IMR-90 (cell line): ENCODE measurements around the gene ZNF134. TPM values are rescaled to one million over a fixed set of nuclear protein-coding genes. Genes with fewer than 3 reads are reported as not detected.

Source experiments
- ATAC-seq: fragments of 200-7000 bp; cut with Tn5 transposase; 2 replicates; pipeline ENCODE4 v1.9.1; 2020; ENCODE audit warnings: low read depth, mild to moderate bottlenecking, moderate library complexity
- BruUV-seq: library from RNA; stranded (reverse); fragments of 400-500 nt; replicated peaks from 2 replicates; lab custom pipeline; 2021; lab: Mats Ljungman, UMichigan
- CTCF ChIA-PET: fragments of 300-600 bp; formaldehyde crosslinking; extraction: SDS; loops from one replicate; lab custom pipeline; 2021; ENCODE audit warnings: antibody characterized with exemption; lab: Yijun Ruan, JAX
- POLR2A ChIA-PET: fragments of 300-600 bp; sonication (Branson Sonifier 250); formaldehyde crosslinking; loops from one replicate; lab custom pipeline; 2022; ENCODE audit warnings: antibody characterized with exemption; ENCODE audit not compliant: unreplicated experiment; lab: Charles Lee
- DNase-seq: peaks from one replicate; pipeline ENCODE4 v3.0.0; 2013
- H2AFZ ChIP-seq: replicated peaks from 2 replicates; pipeline ENCODE3; 2013; ENCODE audit warnings: low read length, mild to moderate bottlenecking; ENCODE audit not compliant: poor library complexity
- H2AK5ac ChIP-seq: 2 replicates; pipeline ENCODE4 v1.6.1; 2013; ENCODE audit warnings: low read depth, low read length, inconsistent platforms
- H2AK9ac ChIP-seq: replicated peaks from 2 replicates; pipeline ENCODE3; 2013; ENCODE audit warnings: mild to moderate bottlenecking, low read depth, low read length, moderate library complexity; ENCODE audit not compliant: poor library complexity
- H2BK120ac ChIP-seq: 2 replicates; pipeline ENCODE4 v1.6.1; 2013; ENCODE audit warnings: low read depth, low read length, inconsistent platforms
- H2BK15ac ChIP-seq: 3 replicates; pipeline ENCODE4 v1.6.1; 2013; ENCODE audit warnings: low read depth, low read length, inconsistent platforms
- H2BK20ac ChIP-seq: 2 replicates; pipeline ENCODE4 v1.6.1; 2013; ENCODE audit warnings: low read depth, mild to moderate bottlenecking, inconsistent platforms, low read length, moderate library complexity
- H2BK5ac ChIP-seq: 2 replicates; pipeline ENCODE4 v1.6.1; 2013; ENCODE audit warnings: mild to moderate bottlenecking, low read depth, low read length, inconsistent platforms; ENCODE audit not compliant: poor library complexity, severe bottlenecking
- H3K14ac ChIP-seq: replicated peaks from 2 replicates; pipeline ENCODE4 v1.6.1; 2013; ENCODE audit warnings: low read depth, low read length, inconsistent platforms
- H3K18ac ChIP-seq: 2 replicates; pipeline ENCODE4 v1.6.1; 2013; ENCODE audit warnings: low read depth, low read length, control low read depth
- H3K23ac ChIP-seq: 2 replicates; pipeline ENCODE4 v1.6.1; 2013; ENCODE audit warnings: low read depth, low read length, inconsistent platforms
- H3K27ac ChIP-seq: 2 replicates; pipeline ENCODE4 v1.5.1; 2013; ENCODE audit warnings: mild to moderate bottlenecking, control low read depth, low read length; ENCODE audit not compliant: insufficient read depth
- H3K27me3 ChIP-seq: 2 replicates; pipeline ENCODE4 v1.6.1; 2013; ENCODE audit warnings: low read length; ENCODE audit not compliant: control insufficient read depth, insufficient read depth
- H3K36me3 ChIP-seq: 2 replicates; pipeline ENCODE4 v1.6.1; 2013; ENCODE audit warnings: low read length, mixed read lengths; ENCODE audit not compliant: control insufficient read depth, insufficient read depth
- H3K4ac ChIP-seq: 2 replicates; pipeline ENCODE4 v1.6.1; 2013; ENCODE audit warnings: low read depth, low read length, inconsistent platforms
- H3K4me1 ChIP-seq: 2 replicates; pipeline ENCODE4 v1.6.1; 2013; ENCODE audit warnings: low read length, mixed read lengths; ENCODE audit not compliant: control insufficient read depth, insufficient read depth
- H3K4me2 ChIP-seq: 2 replicates; pipeline ENCODE4 v1.6.1; 2013; ENCODE audit warnings: low read depth, mild to moderate bottlenecking, control low read depth, low read length, moderate library complexity
- H3K4me3 ChIP-seq: 2 replicates; pipeline ENCODE4 v1.5.1; 2013; ENCODE audit warnings: low read depth, mild to moderate bottlenecking, control low read depth, low read length, moderate library complexity; ENCODE audit not compliant: insufficient read depth
- H3K56ac ChIP-seq: 2 replicates; pipeline ENCODE4 v1.6.1; 2013; ENCODE audit warnings: low read length, inconsistent platforms; ENCODE audit not compliant: insufficient read depth; ENCODE audit errors: extremely low read depth
- H3K79me1 ChIP-seq, 2 experiments: 2 replicates each; pipeline ENCODE4 v1.6.1; 2013; ENCODE audit warnings: low read length in 2 of 2, inconsistent platforms in 1 of 2, low read depth in 1 of 2
- H3K9ac ChIP-seq: 2 replicates; pipeline ENCODE4 v1.6.1; 2013; ENCODE audit warnings: low read depth, low read length, control low read depth
- H3K9me1 ChIP-seq: 2 replicates; pipeline ENCODE4 v1.6.1; 2013; ENCODE audit warnings: low read length, inconsistent platforms; ENCODE audit not compliant: insufficient read depth
- H3K9me3 ChIP-seq: 2 replicates; pipeline ENCODE4 v1.6.1; 2013; ENCODE audit warnings: low read length; ENCODE audit not compliant: control insufficient read depth, insufficient read depth
- H4K20me1 ChIP-seq: 2 replicates; pipeline ENCODE4 v1.6.1; 2013; ENCODE audit warnings: low read length, inconsistent platforms; ENCODE audit not compliant: insufficient read depth
- H4K5ac ChIP-seq: 2 replicates; pipeline ENCODE4 v1.6.1; 2013; ENCODE audit warnings: mild to moderate bottlenecking, low read depth, low read length, control low read depth
- H4K8ac ChIP-seq, 2 experiments: 2 replicates each; pipeline ENCODE4 v1.6.1; 2013; ENCODE audit warnings: low read depth in 2 of 2, low read length in 2 of 2, control low read depth in 1 of 2, inconsistent platforms in 1 of 2
- H4K91ac ChIP-seq: 2 replicates; pipeline ENCODE4 v1.6.1; 2013; ENCODE audit warnings: low read depth, low read length, inconsistent platforms; ENCODE audit not compliant: insufficient read depth
- BHLHE40 ChIP-seq: fragments of 150-350 bp; IDR thresholded peaks from 2 replicates; pipeline ENCODE4 v1.6.1; 2016; ENCODE audit warnings: mild to moderate bottlenecking, low read depth, low read length
- CEBPB ChIP-seq: IDR thresholded peaks from 2 replicates; pipeline ENCODE4 v1.6.1; 2012; ENCODE audit warnings: low read depth, low read length, improper control_type of control experiment
- CHD1 ChIP-seq: IDR thresholded peaks from 2 replicates; pipeline ENCODE4 v1.6.1; 2012; ENCODE audit warnings: low read depth, low read length, improper control_type of control experiment
- ELK1 ChIP-seq: fragments of 150-350 bp; IDR thresholded peaks from 2 replicates; pipeline ENCODE4 v1.6.1; 2016; ENCODE audit warnings: low read depth, mild to moderate bottlenecking, low read length, moderate library complexity, borderline replicate concordance
- FOS ChIP-seq: fragments of 150-350 bp; IDR thresholded peaks from 2 replicates; pipeline ENCODE4 v1.6.1; 2016; ENCODE audit warnings: low read depth, low read length
- MAFK ChIP-seq: IDR thresholded peaks from 2 replicates; pipeline ENCODE4 v1.6.1; 2012; ENCODE audit warnings: low read depth, low read length, improper control_type of control experiment
- MAZ ChIP-seq: IDR thresholded peaks from 2 replicates; pipeline ENCODE4 v1.6.1; 2012; ENCODE audit warnings: low read depth, mild to moderate bottlenecking, low read length, improper control_type of control experiment, moderate library complexity, borderline replicate concordance
- MXI1 ChIP-seq: IDR thresholded peaks from 2 replicates; pipeline ENCODE4 v1.6.1; 2012; ENCODE audit warnings: low read depth, mild to moderate bottlenecking, low read length, moderate library complexity, borderline replicate concordance
- NFE2L2 ChIP-seq: fragments of 150-350 bp; IDR thresholded peaks from 2 replicates; pipeline ENCODE4 v1.6.1; 2016; ENCODE audit warnings: low read depth, mild to moderate bottlenecking, low read length
- POLR2A ChIP-seq: IDR thresholded peaks from 2 replicates; pipeline ENCODE4 v1.6.1; 2012; ENCODE audit warnings: mild to moderate bottlenecking, low read depth, low read length
- RAD21 ChIP-seq: IDR thresholded peaks from 2 replicates; pipeline ENCODE4 v1.6.1; 2012; ENCODE audit warnings: low read length, improper control_type of control experiment
- RCOR1 ChIP-seq: IDR thresholded peaks from 2 replicates; pipeline ENCODE4 v1.6.1; 2012; ENCODE audit warnings: mild to moderate bottlenecking, low read length, improper control_type of control experiment; ENCODE audit not compliant: insufficient replicate concordance
- RFX5 ChIP-seq: IDR thresholded peaks from 2 replicates; pipeline ENCODE4 v1.8.0; 2012; ENCODE audit warnings: low read depth, mild to moderate bottlenecking, low read length, moderate library complexity
- SMC3 ChIP-seq: fragments of 150-350 bp; IDR thresholded peaks from 2 replicates; pipeline ENCODE4 v1.6.1; 2016; ENCODE audit warnings: low read depth, mild to moderate bottlenecking, antibody characterized with exemption, low read length, moderate library complexity
- USF2 ChIP-seq: fragments of 150-350 bp; IDR thresholded peaks from 2 replicates; pipeline ENCODE4 v1.6.1; 2017; ENCODE audit warnings: mild to moderate bottlenecking, antibody characterized with exemption, low read length, low read depth
- WGBS, 2 experiments: methylation state at CpG; one replicate each; pipeline versions ENCODE4 v1.1.5 to v1.1.7; 2013; ENCODE audit warnings: missing lambda C conversion rate in 2 of 2; ENCODE audit not compliant: insufficient read length in 1 of 2; ENCODE audit errors: extremely low coverage in 2 of 2; 5-methylcytosine and 5-hydroxymethylcytosine counted together
- dilution Hi-C: fragments of 300-500 bp; cut with HindIII; formaldehyde crosslinking; loops from one replicate; pipeline ENCODE4 v1.14.3; 2018; ENCODE audit warnings: low sequenced_read_pairs; ENCODE audit not compliant: unreplicated experiment
- in situ Hi-C: fragments of 300-500 bp; cut with MboI; formaldehyde crosslinking; loops from 3 replicates; pipeline ENCODE4 v1.14.3; 2019; ENCODE audit warnings: low sequenced_read_pairs, inconsistent platforms, mixed read lengths
- intact Hi-C: fragments of 100-400 bp; cut with micrococcal nuclease; formaldehyde crosslinking; loops from 2 replicates; pipeline ENCODE4 v1.10.0; 2022
- polyA plus RNA-seq, 3 experiments: library from polyadenylated mRNA; depleted of rRNA; stranded (reverse); fragments of >200 nt; gene quantifications; 2 replicates each; pipeline ENCODE4 v1.2.3, GENCODE V29; 2012; ENCODE audit warnings: low replicate concordance in 1 of 3
- total RNA-seq: library from RNA; depleted of rRNA; stranded (reverse); fragments of >200 nt; gene quantifications from 2 replicates; pipeline ENCODE4 v1.2.3, GENCODE V29; 2012
- TF ChIP-seq, protein P1 (sequence below): conservative IDR thresholded peaks from 2 replicates; pipeline ENCODE4 v1.5.1; 2012; ENCODE audit warnings: mild to moderate bottlenecking, low read depth, low read length, improper control_type of control experiment

ZNF134 gene
- total and polyA plus RNA-seq, 2 of the 4 experiments (the other 2 are of a cell fraction), result 6.2 to 31.0 TPM

- Histone ChIP-seq H2BK5ac (no peak overlapping the region), H3K36me3 (peaks cover 20% of the 10 kb centered on the region), H3K4ac (no peak overlapping the region), H4K91ac (no peak overlapping the region), H2BK20ac (no peak overlapping the region), H3K27ac (no peak overlapping the region), H3K56ac (no peak overlapping the region), H3K4me1 (peaks cover 2% of the 10 kb centered on the region; the same call in 1 of the 2 replicates), H3K4me3 (no peak overlapping the region), H3K4me2 (no peak overlapping the region), H3K14ac (no peak overlapping the region), H2BK120ac (no peak overlapping the region), H4K20me1 (no peaks in the 10 kb centered on the region), H3K27me3 (no peaks in the 10 kb centered on the region), H3K23ac (no peak overlapping the region), H2AK9ac (no peak overlapping the region), H3K9me3 (peaks cover 22% of the 10 kb centered on the region), H3K9ac (no peak overlapping the region), H2BK15ac (no peak overlapping the region), H3K9me1 (no peaks in the 10 kb centered on the region), H4K8ac (no peak overlapping the region), H4K5ac (no peak overlapping the region), H3K79me1 (peaks cover 6 to 28% of the 10 kb centered on the region in 2 experiments; a peak in 3 of 4 replicates), H3K18ac (no peak overlapping the region), H2AK5ac (no peak overlapping the region), H2AFZ (no peak overlapping the region)
- dilution Hi-C loops (no loop called here), in situ Hi-C loops (no loop called here), intact Hi-C loops (no loop called here)
- no peak for DNase-seq
- 84% methylated on average over 3 of the region's 4 CpGs; no CpG with 5 or more reads in 1 of the 2 experiments for WGBS, 2 experiments
- ATAC-seq, result no peak
- ChIA-PET CTCF (no interaction called here), POLR2A (no interaction called here)
- TF ChIP-seq RAD21 (no peak), BHLHE40 (no peak), ELK1 (no peak), CEBPB (no peak), RCOR1 (no peak), RFX5 (no peak), MXI1 (no peak), USF2 (no peak), CHD1 (no peak), SMC3 (no peak), MAZ (no peak), POLR2A (no peak), MAFK (no peak), NFE2L2 (no peak), FOS (no peak)
- TF ChIP-seq, protein P1, sequence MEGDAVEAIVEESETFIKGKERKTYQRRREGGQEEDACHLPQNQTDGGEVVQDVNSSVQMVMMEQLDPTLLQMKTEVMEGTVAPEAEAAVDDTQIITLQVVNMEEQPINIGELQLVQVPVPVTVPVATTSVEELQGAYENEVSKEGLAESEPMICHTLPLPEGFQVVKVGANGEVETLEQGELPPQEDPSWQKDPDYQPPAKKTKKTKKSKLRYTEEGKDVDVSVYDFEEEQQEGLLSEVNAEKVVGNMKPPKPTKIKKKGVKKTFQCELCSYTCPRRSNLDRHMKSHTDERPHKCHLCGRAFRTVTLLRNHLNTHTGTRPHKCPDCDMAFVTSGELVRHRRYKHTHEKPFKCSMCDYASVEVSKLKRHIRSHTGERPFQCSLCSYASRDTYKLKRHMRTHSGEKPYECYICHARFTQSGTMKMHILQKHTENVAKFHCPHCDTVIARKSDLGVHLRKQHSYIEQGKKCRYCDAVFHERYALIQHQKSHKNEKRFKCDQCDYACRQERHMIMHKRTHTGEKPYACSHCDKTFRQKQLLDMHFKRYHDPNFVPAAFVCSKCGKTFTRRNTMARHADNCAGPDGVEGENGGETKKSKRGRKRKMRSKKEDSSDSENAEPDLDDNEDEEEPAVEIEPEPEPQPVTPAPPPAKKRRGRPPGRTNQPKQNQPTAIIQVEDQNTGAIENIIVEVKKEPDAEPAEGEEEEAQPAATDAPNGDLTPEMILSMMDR, result no peak
- BruUV-seq, result no TSS peak
Observed at GRCh38 chr19:57611113-57611512, 2.9 kb upstream of the ZNF134 start.
